Measurements from ENCODE around the gene LRRC57.

The LRRC57 gene

GRCh38 chr15:42578984-42579537, 30.5 kb upstream of the LRRC57 start:
- POLR2A ChIA-PET = no interaction called here
- TF ChIP-seq CTCF (IDR thresholded peaks at IDR 0.05; ENCODE audit: insufficient read depth, low read length, missing control alignments) = no peak
- H3K4me3 ChIP-seq (ENCODE audit: low read depth, low read length) = no peak overlapping the region
- DNase-seq (ENCODE audit: low read depth, low spot score) = no peak
- CTCF ChIA-PET = interaction anchor here (1.0 kb wide), 1 partner anchor 13 kb away, joined by 3 read pairs; no protein-coding TSS in a partner anchor

- CTCF ChIA-PET = interaction anchor here (1.4 to 1.8 kb wide), 2 partner anchors 9 to 75 kb away, joined by 4 read pairs; no protein-coding TSS in a partner anchor
- no peak overlapping the region; the same call in 1 of the 2 replicates for H3K4me3 ChIP-seq (ENCODE audit: low read depth, low read length)
- POLR2A ChIA-PET = no interaction called here
- DNase-seq (ENCODE audit: low read depth, low spot score) = no peak
- no peak for TF ChIP-seq CTCF (IDR thresholded peaks at IDR 0.05; ENCODE audit: insufficient read depth, low read length, missing control alignments)
Measured at GRCh38 chr15:42577514-42578031, 29.0 kb upstream of the LRRC57 start.

- ChIA-PET POLR2A (no interaction called here), CTCF (interaction anchor here (1.4 to 2.3 kb wide), 3 partner anchors 10 to 76 kb away, joined by 4 to 7 read pairs (median 4); no protein-coding TSS in a partner anchor)
- no peak for TF ChIP-seq CTCF (IDR thresholded peaks at IDR 0.05; ENCODE audit: insufficient read depth, low read length, missing control alignments)
- DNase-seq (ENCODE audit: low read depth, low spot score) = no peak
- H3K4me3 ChIP-seq (ENCODE audit: low read depth, low read length) = no peak overlapping the region
Measured at GRCh38 chr15:42576776-42577175, 28.2 kb upstream of the LRRC57 start.

DNA sequence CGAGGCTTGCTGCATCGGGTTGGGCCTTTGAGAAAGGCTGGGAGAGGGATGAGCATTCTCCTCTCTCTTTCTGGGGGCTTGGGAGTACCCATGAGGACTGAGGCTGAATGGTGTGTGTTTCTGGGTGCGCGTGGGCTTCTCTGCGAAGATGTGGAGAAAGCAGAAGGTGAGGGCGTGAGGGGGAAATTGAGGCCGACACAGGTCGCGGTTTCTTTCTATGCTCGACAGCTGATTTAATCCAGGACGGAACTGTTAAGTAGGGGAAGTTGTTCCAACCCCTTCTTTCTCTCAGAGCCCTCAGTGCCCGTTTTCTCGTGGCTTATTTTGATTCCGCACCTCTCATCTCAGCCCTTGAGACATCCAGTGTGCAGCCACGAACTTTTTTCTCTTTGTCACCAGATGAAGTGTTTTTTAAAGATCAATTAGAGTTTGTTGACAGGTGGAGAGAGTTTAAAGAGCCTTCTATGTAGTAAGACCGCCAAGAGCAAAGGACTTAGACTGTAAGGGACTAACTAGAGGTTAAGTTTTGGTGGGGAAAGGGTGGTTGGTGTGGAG, 27.5 kb upstream of the LRRC57 start:
- no peak for DNase-seq (ENCODE audit: low read depth, low spot score)
- peak overlapping the region; percentile 84 for H3K4me3 ChIP-seq (ENCODE audit: low read depth, low read length)
- POLR2A ChIA-PET = interaction anchor here (1.2 to 2.1 kb wide), 2 partner anchors 28 to 81 kb away, joined by 6 to 7 read pairs; partner anchors contain the start of gene SNAP23
- TF ChIP-seq CTCF (IDR thresholded peaks at IDR 0.05; ENCODE audit: insufficient read depth, low read length, missing control alignments) = no peak
- CTCF ChIA-PET = interaction anchor here (0.9 to 2.3 kb wide), 4 partner anchors 8 to 17 kb away, joined by 3 to 7 read pairs (median 4); no protein-coding TSS in a partner anchor

GRCh38 chr15:42575188-42576039, 26.8 kb upstream of the LRRC57 start, which contains the start of gene STARD9:
TSS of gene STARD9 (plus strand) at chr15:42575606. CDS start at chr15:42575716, 110 bp downstream.
- ChIA-PET CTCF (interaction anchor here (0.9 to 2.3 kb wide), 3 partner anchors 9 to 17 kb away, joined by 3 to 7 read pairs (median 3); no protein-coding TSS in a partner anchor), POLR2A (interaction anchor here (0.8 to 2.1 kb wide), 3 partner anchors 27 to 80 kb away, joined by 3 to 7 read pairs (median 6); partner anchors contain the start of gene SNAP23)
- peak within 1 kb of the TSS; percentile 84 for H3K4me3 ChIP-seq (ENCODE audit: low read depth, low read length)
- DNase-seq (ENCODE audit: low read depth, low spot score) = peak; percentile 82
- TF ChIP-seq CTCF (IDR thresholded peaks at IDR 0.05; ENCODE audit: insufficient read depth, low read length, missing control alignments) = no peak
